ENCODE results near the gene TMEM156. TPM values are rescaled to one million over a fixed set of nuclear protein-coding genes. Genes with fewer than 3 reads are reported as not detected.

TMEM156 gene
- total RNA-seq, 1 donor from 2014 or later, result not detected

DNA sequence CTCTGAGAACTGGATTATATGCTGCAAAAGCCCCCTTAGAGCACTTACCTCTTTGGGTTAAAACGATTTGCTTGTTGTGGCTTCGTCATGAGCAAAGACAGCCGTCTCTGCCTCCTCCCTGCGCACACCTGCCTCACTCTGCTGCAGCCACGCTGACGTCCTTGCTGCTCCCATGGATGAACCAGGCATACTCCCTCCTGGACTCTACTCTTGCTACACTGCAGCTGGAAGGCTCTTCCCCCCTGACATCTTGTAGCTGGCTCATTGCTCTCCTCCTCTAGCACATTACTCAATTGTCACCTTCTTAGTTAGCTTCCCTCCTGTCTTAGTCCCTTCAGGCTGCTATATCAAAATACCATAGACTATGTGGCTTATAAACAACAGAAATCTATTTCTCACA is 105.3 kb downstream of the TMEM156 start:
- DNase-seq (ENCODE audit: low read depth), result no peak

DNA sequence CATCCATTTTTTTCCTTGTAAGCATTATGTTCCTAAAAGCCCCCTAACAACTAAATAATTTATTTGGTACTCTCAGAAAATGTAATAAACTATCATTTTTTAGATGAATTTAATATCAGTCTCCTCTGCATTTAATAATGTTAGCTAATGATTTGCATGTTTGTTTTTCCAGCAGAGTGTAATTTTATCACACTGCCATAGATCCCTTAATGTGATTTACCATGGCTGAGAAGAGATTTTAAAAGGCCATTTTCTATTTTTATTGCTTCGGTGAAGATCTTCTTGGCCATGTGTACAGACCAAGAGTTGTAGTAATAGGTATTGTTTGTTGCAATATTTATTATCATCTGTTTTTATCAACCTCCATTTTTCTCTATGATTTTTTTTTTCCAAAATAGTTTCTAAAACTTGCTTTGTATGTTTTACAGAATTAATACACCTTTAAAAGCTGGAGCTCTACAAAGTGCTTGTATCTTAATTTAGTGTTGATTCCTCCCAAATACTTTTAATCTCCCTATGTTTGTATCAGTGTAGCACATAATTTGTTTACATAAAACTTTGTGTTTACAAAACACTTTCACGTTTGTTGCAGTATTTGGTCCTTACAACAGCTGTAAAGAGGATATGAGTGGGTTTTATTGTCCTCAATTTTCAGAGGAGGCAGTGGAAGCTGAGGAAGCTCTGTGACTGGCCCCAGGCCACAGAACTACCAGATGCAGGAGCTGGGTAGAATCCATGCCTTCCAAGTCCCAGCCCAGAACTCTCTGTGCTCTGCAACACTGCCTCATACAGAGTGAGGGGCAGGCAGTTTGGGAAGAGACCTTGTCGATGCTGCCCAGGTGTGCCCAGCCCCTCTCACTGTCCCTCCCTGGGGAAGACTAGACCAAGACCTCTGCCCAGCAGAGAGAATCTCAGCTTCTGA is 106.5 kb downstream of the TMEM156 start:
- no peak for DNase-seq (ENCODE audit: low read depth)

DNA sequence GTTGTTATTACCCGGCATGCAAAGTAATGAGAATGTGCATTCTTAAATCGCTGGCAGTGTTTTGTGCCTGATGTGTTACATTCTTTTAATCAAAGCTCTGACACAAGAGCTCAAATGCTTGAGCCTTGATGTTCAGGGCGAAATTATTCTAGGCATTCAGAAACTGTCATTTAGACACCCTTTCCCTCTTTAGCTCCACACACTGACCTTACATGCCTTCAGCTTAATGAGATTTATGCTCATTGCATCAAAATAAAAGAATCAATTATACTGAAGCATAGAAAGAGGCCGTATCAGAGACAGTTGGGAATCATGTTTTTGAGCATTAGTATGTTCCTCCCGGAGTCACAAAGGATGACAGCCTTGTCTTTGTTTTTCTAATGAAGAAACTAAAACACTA is 107.9 kb downstream of the TMEM156 start:
- DNase-seq (ENCODE audit: low read depth), result peak; percentile 29

DNA sequence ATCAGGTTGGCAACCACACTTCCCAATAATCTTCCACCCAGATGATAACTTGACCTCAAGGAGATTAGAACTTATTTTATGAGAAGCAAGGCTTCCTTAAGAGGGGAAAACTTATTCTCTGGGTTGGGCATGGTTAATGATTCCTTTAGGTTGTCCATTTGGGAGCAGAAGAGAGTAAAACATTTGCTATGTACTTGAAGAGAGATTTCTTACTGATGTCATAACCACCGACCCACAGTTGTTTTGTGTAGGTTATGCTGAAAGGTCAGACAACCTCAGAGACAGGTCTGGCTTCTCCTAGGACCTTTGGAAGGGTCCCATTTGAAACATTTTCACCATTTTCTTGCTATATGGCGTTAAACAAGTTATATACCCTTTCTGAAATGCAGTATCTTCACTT is 108.5 kb downstream of the TMEM156 start:
- DNase-seq (ENCODE audit: low read depth), result peak; percentile 84

DNA sequence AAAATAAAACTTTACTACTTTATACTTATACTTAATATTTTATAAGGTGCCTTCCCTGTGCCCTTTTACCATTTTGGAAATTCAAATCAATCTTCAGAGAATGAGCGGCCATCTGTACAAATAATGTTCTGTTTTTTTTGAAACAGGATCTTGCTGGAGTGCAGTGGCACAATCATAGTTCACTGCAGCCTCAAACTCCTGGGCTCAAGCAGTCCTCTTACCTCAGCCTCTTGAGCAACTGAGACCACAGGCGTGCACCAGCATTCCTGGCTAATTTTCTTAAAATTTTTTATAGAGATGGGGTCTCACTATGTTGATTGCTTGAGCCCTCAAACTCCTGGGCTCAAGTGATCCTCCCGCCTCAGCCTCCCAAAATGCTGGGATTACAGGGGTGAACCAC is 111.1 kb downstream of the TMEM156 start:
- no peak for DNase-seq (ENCODE audit: low read depth)

DNA sequence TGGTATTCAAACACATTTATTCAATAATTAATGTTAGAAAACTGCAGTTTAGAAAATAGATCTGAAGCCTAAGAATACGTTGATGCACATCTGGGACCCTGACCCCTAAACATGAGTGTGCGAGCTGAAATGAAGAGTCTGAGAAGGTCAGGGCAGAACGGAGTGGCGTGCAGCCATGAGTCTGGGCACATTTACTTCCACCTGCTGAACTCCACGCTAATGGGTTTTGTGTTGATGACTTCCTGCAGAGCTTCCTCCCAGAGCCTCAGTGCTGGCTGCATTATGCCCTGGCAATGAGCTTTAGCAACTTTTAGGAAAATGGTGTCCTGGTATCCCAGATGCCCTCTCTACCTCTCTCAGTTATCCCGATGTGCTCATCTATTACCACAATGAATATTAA is 111.5 kb downstream of the TMEM156 start:
- no peak for DNase-seq (ENCODE audit: low read depth)

DNA sequence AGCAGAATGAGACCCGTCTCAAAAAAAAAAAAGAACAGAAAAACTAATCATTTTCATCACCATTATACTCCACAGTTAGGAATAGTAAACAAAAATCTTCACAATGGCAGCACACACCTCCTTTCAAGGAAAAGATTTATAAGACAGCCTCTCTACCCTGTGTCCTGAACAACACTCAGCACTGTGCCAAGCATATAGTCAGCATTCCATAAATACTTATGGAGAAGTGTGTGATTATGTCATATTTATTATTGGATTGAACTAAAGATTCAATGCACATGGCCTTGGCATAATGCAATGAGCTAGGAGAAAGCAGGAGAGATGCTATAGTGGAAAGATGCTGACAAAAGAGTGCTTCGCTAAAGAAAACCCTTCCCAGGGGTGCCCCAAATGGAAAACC is 112.0 kb downstream of the TMEM156 start:
- no peak for DNase-seq (ENCODE audit: low read depth)

DNA sequence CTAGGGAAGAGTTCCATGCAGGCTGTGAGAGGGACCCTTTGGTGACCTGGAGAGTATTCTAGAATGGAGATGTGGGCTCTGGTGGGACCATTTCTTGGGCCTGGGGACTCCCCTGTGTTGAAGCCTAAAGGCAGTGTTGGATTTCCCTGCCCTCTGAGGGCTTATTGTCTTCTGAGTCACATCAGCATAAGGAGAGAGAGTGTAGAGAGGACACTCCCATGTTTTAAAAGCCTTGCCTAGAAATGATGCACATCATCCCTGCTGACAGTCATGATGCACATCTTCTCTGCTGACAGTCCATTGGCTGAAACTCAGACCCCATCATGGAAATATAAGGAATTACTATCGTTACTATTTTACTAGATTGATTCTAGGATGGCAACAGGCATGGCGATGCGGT is 112.7 kb downstream of the TMEM156 start:
- DNase-seq (ENCODE audit: low read depth), result no peak

DNA sequence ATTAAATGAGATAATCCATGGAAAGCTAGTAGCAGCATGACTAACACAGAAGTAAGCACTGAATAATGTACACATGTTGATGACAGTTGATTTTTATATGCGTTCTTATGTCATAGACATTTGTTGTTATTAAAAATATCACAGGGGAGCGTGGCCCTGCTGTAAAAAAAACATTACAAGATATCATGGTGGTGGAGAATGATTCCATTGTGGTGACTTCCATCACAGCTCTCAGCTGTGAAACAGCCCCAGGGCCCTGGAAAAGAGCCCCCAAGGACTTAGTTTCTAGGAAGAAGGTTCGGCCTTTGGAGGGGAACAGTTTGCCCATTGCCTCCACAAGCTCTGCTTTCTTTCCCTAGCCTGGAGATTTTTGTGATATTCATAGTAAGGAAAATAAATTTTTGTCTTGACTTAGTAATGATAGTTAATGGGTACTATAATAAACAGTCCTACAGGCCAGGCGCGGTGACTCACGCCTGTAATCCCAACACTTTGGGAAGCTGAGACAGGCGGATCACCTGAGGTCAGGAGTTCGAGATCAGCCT is 114.7 kb downstream of the TMEM156 start:
- no peak for DNase-seq (ENCODE audit: low read depth)

Other genes with a start within 250 kb of the TMEM156 start
- gene TLR10, start 249.4 kb downstream of the TMEM156 start, total RNA-seq, result not detected in 2 replicates
- 8.7 and 25.2 TPM in 2 replicates for gene TLR1, start 227.6 kb downstream of the TMEM156 start, total RNA-seq
- gene TLR6, start 175.6 kb downstream of the TMEM156 start, total RNA-seq, result 0.65 and 2.8 TPM in 2 replicates
- 147 and 192 TPM in 2 replicates for gene FAM114A1, start 164.6 kb downstream of the TMEM156 start, total RNA-seq
- 82.3 and 100 TPM in 2 replicates for gene KLHL5, start 29.8 kb upstream of the TMEM156 start, total RNA-seq
- gene WDR19, start 150.1 kb upstream of the TMEM156 start, total RNA-seq, result 15.3 and 42.8 TPM in 2 replicates